ENCODE data around the gene EIF4G3.
"Not testable (repeated sequence)": the region's sequence is repeated elsewhere in the genome, so short reads cannot be mapped to it uniquely, and the experiment has no call there.

The EIF4G3 gene

DNA sequence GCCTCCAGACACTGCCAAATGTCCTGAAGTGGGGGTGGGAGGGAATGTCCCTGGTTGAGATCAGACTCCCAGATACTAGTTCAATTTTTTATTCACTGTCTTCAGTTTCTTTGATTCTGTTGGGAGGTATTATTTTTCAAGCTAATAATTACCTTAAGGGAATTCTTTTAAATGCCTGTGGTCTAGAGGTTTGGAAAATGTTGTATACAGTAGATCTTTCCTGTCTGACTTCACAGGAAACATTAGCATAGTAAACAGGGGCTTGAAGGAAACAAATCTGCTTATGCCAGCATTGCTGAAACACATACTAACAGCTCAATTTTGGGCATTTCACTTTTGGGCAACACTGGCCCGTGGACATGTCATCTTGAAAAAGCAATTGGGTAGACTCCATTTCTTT is 305.3 kb downstream of the EIF4G3 start:
- no peak for DNase-seq (ENCODE audit: low read depth)
- no peak overlapping the region for H3K4me3 ChIP-seq (ENCODE audit: low read depth, low read length)
- TF ChIP-seq, protein P1, sequence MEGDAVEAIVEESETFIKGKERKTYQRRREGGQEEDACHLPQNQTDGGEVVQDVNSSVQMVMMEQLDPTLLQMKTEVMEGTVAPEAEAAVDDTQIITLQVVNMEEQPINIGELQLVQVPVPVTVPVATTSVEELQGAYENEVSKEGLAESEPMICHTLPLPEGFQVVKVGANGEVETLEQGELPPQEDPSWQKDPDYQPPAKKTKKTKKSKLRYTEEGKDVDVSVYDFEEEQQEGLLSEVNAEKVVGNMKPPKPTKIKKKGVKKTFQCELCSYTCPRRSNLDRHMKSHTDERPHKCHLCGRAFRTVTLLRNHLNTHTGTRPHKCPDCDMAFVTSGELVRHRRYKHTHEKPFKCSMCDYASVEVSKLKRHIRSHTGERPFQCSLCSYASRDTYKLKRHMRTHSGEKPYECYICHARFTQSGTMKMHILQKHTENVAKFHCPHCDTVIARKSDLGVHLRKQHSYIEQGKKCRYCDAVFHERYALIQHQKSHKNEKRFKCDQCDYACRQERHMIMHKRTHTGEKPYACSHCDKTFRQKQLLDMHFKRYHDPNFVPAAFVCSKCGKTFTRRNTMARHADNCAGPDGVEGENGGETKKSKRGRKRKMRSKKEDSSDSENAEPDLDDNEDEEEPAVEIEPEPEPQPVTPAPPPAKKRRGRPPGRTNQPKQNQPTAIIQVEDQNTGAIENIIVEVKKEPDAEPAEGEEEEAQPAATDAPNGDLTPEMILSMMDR (conservative IDR thresholded peaks at IDR 0.05; ENCODE audit: low read depth, low read length): no peak

DNA sequence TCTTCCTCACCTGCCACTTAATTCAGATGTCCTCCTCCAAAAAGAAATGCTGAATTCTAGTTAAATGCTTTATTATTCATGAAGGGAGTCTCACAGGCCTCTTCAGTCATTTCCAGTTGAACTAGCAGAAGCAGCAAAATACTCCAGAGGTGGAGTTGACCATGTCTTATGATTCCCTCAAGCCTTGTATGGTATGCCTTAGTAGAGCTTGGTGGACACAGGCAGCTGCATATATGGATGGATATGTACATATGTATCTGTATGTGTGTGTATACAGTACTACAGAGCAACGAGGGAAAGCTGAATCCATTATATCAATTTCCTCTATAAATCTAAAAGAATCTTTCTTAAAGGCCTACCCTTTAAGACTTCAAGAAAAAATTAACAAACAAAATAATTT is 306.0 kb downstream of the EIF4G3 start:
- TF ChIP-seq, protein P1 (conservative IDR thresholded peaks at IDR 0.05; ENCODE audit: low read depth, low read length): no peak
- no peak for DNase-seq (ENCODE audit: low read depth)
- no peak overlapping the region for H3K4me3 ChIP-seq (ENCODE audit: low read depth, low read length)

DNA sequence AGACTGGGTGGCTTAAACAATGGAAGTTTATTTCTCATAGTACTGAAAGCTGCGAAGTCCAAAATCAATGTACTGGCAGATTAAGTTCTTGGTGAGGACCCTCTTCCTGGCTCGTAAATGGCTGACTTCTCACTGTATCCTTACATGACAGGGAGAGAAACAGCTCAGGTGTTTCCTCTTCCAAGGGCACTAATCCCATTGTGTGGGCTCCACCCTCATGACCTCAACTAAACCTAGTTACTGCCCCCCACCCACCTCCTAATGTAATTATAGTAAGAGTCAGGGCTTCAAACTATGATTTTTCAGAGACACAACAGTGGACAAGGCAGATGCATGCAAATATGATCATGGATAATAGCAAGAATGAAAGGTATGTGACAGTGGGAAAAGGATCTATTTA is 308.4 kb downstream of the EIF4G3 start:
- TF ChIP-seq, protein P1 (conservative IDR thresholded peaks at IDR 0.05; ENCODE audit: low read depth, low read length): no peak
- H3K4me3 ChIP-seq (ENCODE audit: low read depth, low read length): no peak overlapping the region
- no peak for DNase-seq (ENCODE audit: low read depth)

DNA sequence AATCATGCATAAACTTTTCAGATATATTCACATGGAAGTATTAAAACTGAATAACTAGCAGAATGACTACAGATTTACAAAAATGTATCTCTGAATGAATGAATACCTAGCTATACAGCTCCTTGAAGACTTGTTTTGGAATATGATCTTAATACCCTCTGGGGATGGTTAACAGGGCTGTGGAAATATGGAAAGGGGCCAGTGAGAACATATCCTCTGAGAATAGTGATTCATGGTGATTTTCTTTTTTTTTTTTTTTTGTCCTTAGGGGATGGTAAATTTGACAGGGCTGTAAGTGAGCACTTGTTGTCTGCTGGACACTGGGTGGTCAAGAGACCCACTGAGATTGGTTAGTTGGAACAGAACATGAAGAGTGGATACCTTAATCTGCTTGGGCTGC is 308.9 kb downstream of the EIF4G3 start:
- TF ChIP-seq, protein P1 (conservative IDR thresholded peaks at IDR 0.05; ENCODE audit: low read depth, low read length): no peak
- peak; percentile 48 for DNase-seq (ENCODE audit: low read depth)
- H3K4me3 ChIP-seq (ENCODE audit: low read depth, low read length): no peak overlapping the region

DNA sequence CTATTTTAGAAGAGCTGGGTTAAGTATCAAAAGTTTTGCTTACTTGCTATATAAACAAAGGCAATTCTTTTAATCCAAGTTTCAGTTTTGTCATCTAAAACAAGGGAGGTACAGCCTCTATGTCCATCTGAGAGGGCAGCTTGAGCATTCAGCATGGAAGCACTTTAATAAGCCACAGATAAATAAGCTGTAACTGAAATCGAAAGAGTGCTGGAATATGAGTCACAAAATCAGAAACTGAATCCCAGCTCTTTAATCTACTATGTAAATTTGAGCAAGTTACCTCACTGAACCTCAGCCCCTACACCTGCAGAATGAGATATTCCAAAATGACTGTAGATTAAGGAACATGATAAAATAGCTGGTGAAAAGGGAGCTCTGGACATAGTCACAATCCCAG is 309.6 kb downstream of the EIF4G3 start:
- H3K4me3 ChIP-seq (ENCODE audit: low read depth, low read length): no peak overlapping the region
- DNase-seq (ENCODE audit: low read depth): no peak
- TF ChIP-seq, protein P1 (conservative IDR thresholded peaks at IDR 0.05; ENCODE audit: low read depth, low read length): no peak

DNA sequence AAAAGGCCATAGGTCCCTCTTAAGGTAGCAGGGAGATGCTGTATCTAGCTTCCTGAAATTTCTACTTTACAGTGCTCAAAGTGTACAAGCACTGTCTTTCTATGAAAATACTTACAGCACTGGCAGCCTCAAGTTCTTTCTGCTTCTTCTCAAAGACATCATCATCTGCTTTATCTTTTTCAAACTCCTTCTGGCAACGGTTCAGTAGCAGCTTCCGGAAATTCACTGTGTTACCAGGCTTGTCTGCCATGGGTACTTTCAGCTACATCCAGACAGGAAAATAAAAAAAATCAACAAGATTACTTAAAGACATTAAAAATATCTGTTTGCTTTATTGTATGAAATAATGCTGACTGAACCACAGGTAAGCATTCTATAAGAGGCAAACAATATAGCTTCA is 311.7 kb downstream of the EIF4G3 start:
- no peak overlapping the region for H3K4me3 ChIP-seq (ENCODE audit: low read depth, low read length)
- DNase-seq (ENCODE audit: low read depth): no peak
- TF ChIP-seq, protein P1 (conservative IDR thresholded peaks at IDR 0.05; ENCODE audit: low read depth, low read length): no peak

DNA sequence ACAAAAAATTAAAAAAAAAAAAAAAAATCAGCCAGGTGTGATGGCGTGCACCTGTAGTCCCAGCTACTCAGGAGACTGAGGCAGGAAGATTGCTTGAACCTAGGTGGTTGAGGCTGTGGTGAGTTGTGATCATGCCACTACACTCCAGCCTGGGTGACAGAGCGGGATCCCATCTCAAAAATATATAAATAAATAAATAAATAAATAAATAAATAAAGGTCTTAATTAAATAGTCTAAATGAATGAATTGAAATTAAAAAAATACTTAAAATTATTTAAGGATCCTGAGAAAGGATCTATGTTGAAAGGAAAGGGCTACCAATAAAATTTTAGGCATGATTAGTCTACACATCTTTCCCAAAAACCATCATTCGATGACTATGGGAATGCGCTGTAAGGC is 322.2 kb downstream of the EIF4G3 start:
- no peak for DNase-seq (ENCODE audit: low read depth)
- no peak overlapping the region for H3K4me3 ChIP-seq (ENCODE audit: low read depth, low read length)
- TF ChIP-seq, protein P1 (conservative IDR thresholded peaks at IDR 0.05; ENCODE audit: low read depth, low read length): no peak

DNA sequence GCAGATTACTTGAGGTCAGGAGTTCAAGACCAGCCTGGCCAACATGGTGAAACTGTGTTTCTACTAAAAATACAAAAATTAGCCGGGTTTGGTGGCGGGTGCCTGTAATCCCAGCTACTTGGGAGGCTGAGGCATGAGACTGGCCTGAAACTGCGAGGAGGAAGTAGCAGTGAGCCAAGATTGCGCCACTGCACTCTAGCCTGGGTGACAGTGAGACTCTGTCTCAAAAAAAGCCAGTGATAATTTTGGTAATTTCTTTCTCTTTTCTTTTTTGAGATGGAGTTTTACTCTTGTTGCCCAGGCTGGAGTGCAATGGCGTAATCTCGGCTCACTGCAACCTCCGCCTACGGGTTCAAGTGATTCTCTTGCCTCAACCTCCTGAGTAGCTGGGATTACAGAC is 324.9 kb downstream of the EIF4G3 start:
- H3K4me3 ChIP-seq (ENCODE audit: low read depth, low read length); DNase-seq (ENCODE audit: low read depth): not testable (repeated sequence)
